Psoas muscle (tissue), 8 donors: ENCODE measurements around the gene EFCAB13. TPM values are rescaled to one million over a fixed set of nuclear protein-coding genes. Genes with fewer than 3 reads are reported as not detected.
A peak's percentile ranks its signal among the peaks of the same experiment; 100 is the strongest.

Experiments
- ATAC-seq, 4 donors: fragments of 200-7000 bp; cut with Tn5 transposase; one replicate each; pipeline ENCODE4 v1.9.1; 2020; ENCODE audit warnings: moderate library complexity in 3 of 4, mild to moderate bottlenecking in 2 of 4
- DNase-seq, 2 donors: peaks; one replicate each; pipeline ENCODE4 v3.0.0-alpha.2; 2020
- H3K27ac ChIP-seq: fragments of 200-600 bp; one replicate; pipeline ENCODE4 v1.8.0; 2022
- H3K27me3 ChIP-seq, 3 donors: fragments of 200-600 bp in 1 of 3; one replicate each; pipeline versions ENCODE4 v1.6.1 to v1.8.0; 2013 to 2022; ENCODE audit warnings: low read length in 2 of 3, mild to moderate bottlenecking in 2 of 3, moderate library complexity in 1 of 3; ENCODE audit not compliant: insufficient read depth in 3 of 3
- H3K36me3 ChIP-seq, 2 donors: fragments of 200-600 bp in 1 of 2; one replicate each; pipeline versions ENCODE4 v1.6.1 to v1.8.0; 2013 to 2022; ENCODE audit warnings: low read depth in 1 of 2, mild to moderate bottlenecking in 1 of 2, moderate library complexity in 1 of 2; ENCODE audit not compliant: insufficient read depth in 1 of 2
- H3K4me1 ChIP-seq: fragments of 200-600 bp; one replicate; pipeline ENCODE4 v1.8.0; 2022
- H3K4me3 ChIP-seq: fragments of 200-600 bp; one replicate; pipeline ENCODE4 v1.8.0; 2022; ENCODE audit warnings: mild to moderate bottlenecking
- H3K9me3 ChIP-seq: fragments of 200-600 bp; one replicate; pipeline ENCODE4 v1.8.0; 2022
- CTCF ChIP-seq: fragments of 200-600 bp; IDR thresholded peaks from one replicate; pipeline ENCODE4 v1.8.0; 2022; ENCODE audit warnings: antibody characterized with exemption
- WGBS, 3 donors: extraction: QIAGEN DNeasy Blood & Tissue Kit; methylation state at CpG; one replicate each; pipeline versions ENCODE4 v1.1.6 to v1.1.7; 2013; 5-methylcytosine and 5-hydroxymethylcytosine counted together
- intact Hi-C, 2 donors: fragments of 100-400 bp; cut with DNase I; formaldehyde crosslinking; loops; one replicate each; pipeline versions ENCODE4 v1.11.0 to v1.14.2; 2022
- polyA plus RNA-seq, 3 donors: library from polyadenylated mRNA; stranded (reverse); fragments of 200-250 nt; gene quantifications; one replicate each; pipeline ENCODE4 v1.2.3, GENCODE V29; 2013
- total RNA-seq, 4 donors: library from RNA; stranded (reverse); fragmentation: NEBNext Ultra II Directional in 2 of 4; extraction: Animal tissue kit (Norgen Biotek cat#: 25700) in 2 of 4; gene quantifications; one replicate each; pipeline versions ENCODE4 v1.2.1 to v1.2.4, GENCODE V29; 2021 to 2023
- donor health status: healthy with polysubstance abuse.
- donor health status: DM: no; HTN: no; CAD: no; lungs with moderate emphysema.
- donor health status: Bipolar disorder and iron deficiency.
- donor health status: healthy.
- donor health status: DM: yes; HTN: yes; CAD: no.
- donor health status: DM: no; HTN: no; CAD: no.
- donor health status: DM: no; HTN: no; CAD: no.
- donor health status: DM: yes; HTN: yes; CAD: no.

The EFCAB13 gene
- total and polyA plus RNA-seq, 7 donors, result 0.32 to 2.2 (median 0.68) TPM

GRCh38 chr17:47311420-47311819 is 12.3 kb upstream of the EFCAB13 start:
- H3K27ac ChIP-seq, result no peak overlapping the region
- no peaks in the 10 kb centered on the region for H3K9me3 ChIP-seq
- H3K36me3 ChIP-seq, result no peaks in the 10 kb centered on the region
- no peak overlapping the region for H3K4me3 ChIP-seq
- intact Hi-C loops, result no loop called here
- H3K27me3 ChIP-seq, result no peaks in the 10 kb centered on the region
- no peaks in the 10 kb centered on the region for H3K4me1 ChIP-seq
- DNase-seq (no peak), ATAC-seq (no peak)
- no peak for TF ChIP-seq CTCF

GRCh38 chr17:47315451-47316266 is 8.1 kb upstream of the EFCAB13 start:
- H3K4me1 ChIP-seq, result no peaks in the 10 kb centered on the region
- H3K4me3 ChIP-seq, result no peak overlapping the region
- no peak overlapping the region for H3K27ac ChIP-seq
- DNase-seq (no peak), ATAC-seq (peak; percentile 74 to 88 (median 78))
- H3K9me3 ChIP-seq, result no peaks in the 10 kb centered on the region
- TF ChIP-seq CTCF, result peak; percentile 87
- 18 to 20% (median 19%) methylated on average over 7 of the region's 7 CpGs for WGBS, 3 donors
- H3K27me3 ChIP-seq, result no peaks in the 10 kb centered on the region
- no peaks in the 10 kb centered on the region for H3K36me3 ChIP-seq
- intact Hi-C loops, result loop anchor here (1.0 to 2.0 kb wide), 2 partner anchors 85 to 86 kb away; no protein-coding TSS in a partner anchor

GRCh38 chr17:47316311-47316710 is 7.4 kb upstream of the EFCAB13 start:
- H3K27ac ChIP-seq, result no peak overlapping the region
- DNase-seq (no peak), ATAC-seq (peak in 2 of 4 donors; percentile 40 to 69)
- H3K36me3 ChIP-seq, result no peaks in the 10 kb centered on the region
- intact Hi-C loops, result loop anchor here in 1 of 2 donors (2.0 kb wide), 1 partner anchor 86 kb away; no protein-coding TSS in a partner anchor
- peaks cover 6% of the 10 kb centered on the region for H3K9me3 ChIP-seq
- no peak for TF ChIP-seq CTCF
- WGBS, 3 donors, result 19 to 26% (median 19%) methylated on average over 3 of the region's 3 CpGs
- H3K4me1 ChIP-seq, result no peaks in the 10 kb centered on the region
- no peak overlapping the region for H3K4me3 ChIP-seq
- peaks cover 0 to 2% (median 0%) of the 10 kb centered on the region in 3 donors for H3K27me3 ChIP-seq

- Histone ChIP-seq H3K27ac (no peak overlapping the region), H3K4me1 (no peaks in the 10 kb centered on the region), H3K27me3 (peaks cover 0 to 6% (median 0%) of the 10 kb centered on the region in 3 donors), H3K36me3 (no peaks in the 10 kb centered on the region), H3K4me3 (no peak overlapping the region), H3K9me3 (peaks cover 6% of the 10 kb centered on the region)
- intact Hi-C loops, result loop anchor here in 1 of 2 donors (2.0 kb wide), 1 partner anchor 86 kb away; no protein-coding TSS in a partner anchor
- TF ChIP-seq CTCF, result no peak
- ATAC-seq, result peak in 3 of 4 donors; percentile 37 to 58 (median 38)
- 39 to 59% (median 44%) methylated on average over 2 of the region's 2 CpGs for WGBS, 3 donors
- peak in 1 of 2 donors; percentile 33 for DNase-seq
Measured at GRCh38 chr17:47317119-47317518, 6.6 kb upstream of the EFCAB13 start.
